GM18502 (cell line): ENCODE data around the gene CFB.
"Not testable (repeated sequence)": the region's sequence is repeated elsewhere in the genome, so short reads cannot be mapped to it uniquely, and the experiment has no call there.

Experiments used
- ATAC-seq: cut with Tn5 transposase; IDR thresholded peaks from one replicate; pipeline ENCODE4 v1.9.1; 2021; ENCODE audit warnings: mild to moderate bottlenecking; ENCODE audit not compliant: unreplicated experiment, poor library complexity

The CFB gene

GRCh38 chr6:31969712-31970603 is 24.1 kb downstream of the CFB start:
- no peak for ATAC-seq

- no peak for ATAC-seq
Observed at GRCh38 chr6:31970604-31971271, 24.8 kb downstream of the CFB start.

- ATAC-seq, result no peak
Observed at GRCh38 chr6:31971279-31971992, 25.5 kb downstream of the CFB start.

GRCh38 chr6:31971993-31972708 is 26.3 kb downstream of the CFB start, which contains the start of gene DXO:
TSS of gene DXO (minus strand) at chr6:31972138. CDS start at chr6:31971675, 463 bp downstream.
- ATAC-seq, result peak; percentile 89

- ATAC-seq, result no peak
Observed at GRCh38 chr6:31972709-31973350, 26.9 kb downstream of the CFB start.

GRCh38 chr6:31976065-31976464 is 30.2 kb downstream of the CFB start:
- not testable (repeated sequence) for ATAC-seq

GRCh38 chr6:31977816-31978431 is 32.0 kb downstream of the CFB start:
- ATAC-seq, result no peak

GRCh38 chr6:31978831-31979230 is 32.9 kb downstream of the CFB start:
- ATAC-seq, result no peak

- ATAC-seq, result no peak
Observed at GRCh38 chr6:31979238-31979898, 33.5 kb downstream of the CFB start.

GRCh38 chr6:31980195-31980876 is 34.4 kb downstream of the CFB start:
- ATAC-seq, result not testable (repeated sequence)

- not testable (repeated sequence) for ATAC-seq
Observed at GRCh38 chr6:31980998-31981397, 35.1 kb downstream of the CFB start.

- ATAC-seq, result not testable (repeated sequence)
Observed at GRCh38 chr6:31981744-31982143, 35.8 kb downstream of the CFB start, which contains the start of gene C4A. TSS of gene C4A (plus strand) at chr6:31982057. CDS start at chr6:31982108, 51 bp downstream.

- not testable (repeated sequence) for ATAC-seq
Observed at GRCh38 chr6:31989363-31989762, 43.5 kb downstream of the CFB start.

GRCh38 chr6:31994421-31994820 is 48.5 kb downstream of the CFB start:
- ATAC-seq, result not testable (repeated sequence)

GRCh38 chr6:31996385-31996784 is 50.5 kb downstream of the CFB start:
- not testable (repeated sequence) for ATAC-seq
